ENCODE results near the gene MEGF9.

DNA sequence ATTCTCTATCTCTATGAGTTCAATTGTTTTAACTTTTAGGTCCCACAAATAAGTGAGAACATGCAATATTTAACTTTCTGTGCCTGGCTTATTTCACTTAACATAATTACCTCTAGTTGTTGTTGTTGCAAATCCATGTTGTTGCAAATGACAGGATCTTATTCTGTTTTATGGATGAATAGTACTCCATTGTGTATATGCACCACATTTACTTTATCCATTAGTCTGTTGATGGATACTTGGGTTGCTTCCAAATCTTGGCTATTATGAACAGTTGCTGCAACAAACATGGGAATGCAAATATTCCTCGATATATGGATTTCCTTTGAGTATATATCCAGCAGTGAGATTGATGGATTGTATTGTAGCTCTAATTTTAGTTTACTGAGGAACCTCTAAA is 36.3 kb downstream of the MEGF9 start:
- TF ChIP-seq, protein P1, sequence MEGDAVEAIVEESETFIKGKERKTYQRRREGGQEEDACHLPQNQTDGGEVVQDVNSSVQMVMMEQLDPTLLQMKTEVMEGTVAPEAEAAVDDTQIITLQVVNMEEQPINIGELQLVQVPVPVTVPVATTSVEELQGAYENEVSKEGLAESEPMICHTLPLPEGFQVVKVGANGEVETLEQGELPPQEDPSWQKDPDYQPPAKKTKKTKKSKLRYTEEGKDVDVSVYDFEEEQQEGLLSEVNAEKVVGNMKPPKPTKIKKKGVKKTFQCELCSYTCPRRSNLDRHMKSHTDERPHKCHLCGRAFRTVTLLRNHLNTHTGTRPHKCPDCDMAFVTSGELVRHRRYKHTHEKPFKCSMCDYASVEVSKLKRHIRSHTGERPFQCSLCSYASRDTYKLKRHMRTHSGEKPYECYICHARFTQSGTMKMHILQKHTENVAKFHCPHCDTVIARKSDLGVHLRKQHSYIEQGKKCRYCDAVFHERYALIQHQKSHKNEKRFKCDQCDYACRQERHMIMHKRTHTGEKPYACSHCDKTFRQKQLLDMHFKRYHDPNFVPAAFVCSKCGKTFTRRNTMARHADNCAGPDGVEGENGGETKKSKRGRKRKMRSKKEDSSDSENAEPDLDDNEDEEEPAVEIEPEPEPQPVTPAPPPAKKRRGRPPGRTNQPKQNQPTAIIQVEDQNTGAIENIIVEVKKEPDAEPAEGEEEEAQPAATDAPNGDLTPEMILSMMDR (IDR thresholded peaks at IDR 0.05; ENCODE audit: low read depth, low read length), result no peak
- no peak for TF ChIP-seq EZH2phosphoT487 (IDR thresholded peaks at IDR 0.05; ENCODE audit: low read depth)
